MM.1S (cell line): ENCODE results near the gene HAGHL.

Experiments
- DNase-seq: peaks from one replicate; pipeline ENCODE4 v3.0.0-alpha.2; 2015
- H2AFZ ChIP-seq: fragments of 300-600 bp; sonication (generic); 2 replicates; pipeline ENCODE4 v1.6.0; 2016; ENCODE audit warnings: antibody characterized with exemption, low read length
- H3F3A ChIP-seq: fragments of 300-600 bp; sonication (generic); 2 replicates; pipeline ENCODE4 v1.6.1; 2016; ENCODE audit warnings: mild to moderate bottlenecking, antibody characterized with exemption, low read length, moderate library complexity, mixed read lengths; ENCODE audit not compliant: insufficient read depth
- H3K27ac ChIP-seq: fragments of 300-600 bp; sonication (generic); 2 replicates; pipeline ENCODE4 v1.5.1; 2016; ENCODE audit warnings: mild to moderate bottlenecking, low read length
- H3K27me3 ChIP-seq: fragments of 300-600 bp; sonication (generic); replicated peaks from 2 replicates; pipeline ENCODE4 v1.6.0; 2016; ENCODE audit warnings: low read length; ENCODE audit not compliant: insufficient read depth
- H3K36me3 ChIP-seq: fragments of 300-600 bp; sonication (generic); replicated peaks from 2 replicates; pipeline ENCODE4 v1.6.1; 2016; ENCODE audit warnings: mild to moderate bottlenecking, low read length, mixed read lengths; ENCODE audit not compliant: insufficient read depth
- H3K4me1 ChIP-seq: fragments of 300-600 bp; sonication (generic); 2 replicates; pipeline ENCODE4 v1.6.1; 2016; ENCODE audit warnings: low read length, mixed read lengths
- H3K4me2 ChIP-seq: fragments of 300-600 bp; sonication (generic); 2 replicates; pipeline ENCODE4 v1.6.0; 2016; ENCODE audit warnings: low read depth, low read length
- H3K4me3 ChIP-seq: fragments of 300-600 bp; sonication (generic); 2 replicates; pipeline ENCODE4 v1.5.1; 2016; ENCODE audit warnings: low read length, mixed read lengths
- H3K79me2 ChIP-seq: fragments of 300-600 bp; sonication (generic); 2 replicates; pipeline ENCODE4 v1.6.1; 2016; ENCODE audit warnings: mixed run types, low read length, mixed read lengths
- H3K9ac ChIP-seq: fragments of 300-600 bp; sonication (generic); 2 replicates; pipeline ENCODE4 v1.6.1; 2016; ENCODE audit warnings: low read length, mixed read lengths
- H3K9me2 ChIP-seq: fragments of 300-600 bp; sonication (generic); replicated peaks from 2 replicates; pipeline ENCODE4 v1.6.1; 2016; ENCODE audit warnings: mild to moderate bottlenecking, low read length, mixed read lengths; ENCODE audit not compliant: insufficient read depth
- H3K9me3 ChIP-seq: fragments of 300-600 bp; sonication (generic); replicated peaks from 2 replicates; pipeline ENCODE4 v1.6.1; 2016; ENCODE audit warnings: mild to moderate bottlenecking, low read length, mixed read lengths; ENCODE audit not compliant: insufficient read depth
- H4K20me1 ChIP-seq: fragments of 300-600 bp; sonication (generic); 2 replicates; pipeline ENCODE4 v1.6.1; 2016; ENCODE audit warnings: mild to moderate bottlenecking, low read length, moderate library complexity, mixed read lengths; ENCODE audit not compliant: insufficient read depth
- EZH2 ChIP-seq: fragments of 300-600 bp; sonication (generic); optimal IDR thresholded peaks from 2 replicates; pipeline ENCODE3; 2017; ENCODE audit warnings: low read depth, mild to moderate bottlenecking, antibody characterized with exemption, low read length, mixed read lengths
- EZH2phosphoT487 ChIP-seq: fragments of 300-600 bp; sonication (generic); IDR thresholded peaks from 2 replicates; pipeline ENCODE4 v1.6.1; 2018; ENCODE audit warnings: antibody characterized with exemption, low read length
- TF ChIP-seq, protein P1 (sequence below): fragments of 300-600 bp; sonication (generic); IDR thresholded peaks from 2 replicates; pipeline ENCODE4 v1.5.1; 2016; ENCODE audit warnings: antibody characterized with exemption, low read length, mixed read lengths

The HAGHL gene

DNA sequence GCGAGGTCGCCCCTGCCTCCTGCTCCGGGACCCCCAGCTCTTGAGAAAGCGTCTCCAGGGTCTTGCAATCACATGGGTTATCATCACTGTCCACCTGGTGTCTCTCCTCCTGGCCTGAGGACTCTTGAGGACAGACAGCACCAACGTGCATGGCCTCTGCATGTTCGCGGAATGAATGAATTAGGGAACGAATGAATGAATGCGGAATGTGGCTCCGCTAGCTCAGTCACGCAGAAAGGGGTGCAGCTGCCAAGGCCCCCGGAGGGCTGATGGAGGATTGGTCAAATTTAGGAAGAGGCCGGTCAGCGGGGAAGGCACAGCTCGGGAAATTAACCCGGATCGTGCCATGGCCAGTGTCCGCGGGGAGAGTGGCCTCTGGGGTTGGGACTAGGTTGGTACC is 24.6 kb upstream of the HAGHL start:
- Histone ChIP-seq H3K4me3 (no peak overlapping the region), H4K20me1 (no peaks in the 10 kb centered on the region), H3K27me3 (peaks cover 82% of the 10 kb centered on the region), H3K36me3 (no peaks in the 10 kb centered on the region), H3K79me2 (no peaks in the 10 kb centered on the region), H3K9ac (no peak overlapping the region), H3K9me2 (no peaks in the 10 kb centered on the region), H3F3A (no peaks in the 10 kb centered on the region), H3K27ac (no peak overlapping the region), H3K9me3 (no peaks in the 10 kb centered on the region), H3K4me1 (no peaks in the 10 kb centered on the region), H3K4me2 (no peak overlapping the region), H2AFZ (no peak overlapping the region)
- no peak for DNase-seq
- no peak for TF ChIP-seq EZH2
- TF ChIP-seq, protein P1, sequence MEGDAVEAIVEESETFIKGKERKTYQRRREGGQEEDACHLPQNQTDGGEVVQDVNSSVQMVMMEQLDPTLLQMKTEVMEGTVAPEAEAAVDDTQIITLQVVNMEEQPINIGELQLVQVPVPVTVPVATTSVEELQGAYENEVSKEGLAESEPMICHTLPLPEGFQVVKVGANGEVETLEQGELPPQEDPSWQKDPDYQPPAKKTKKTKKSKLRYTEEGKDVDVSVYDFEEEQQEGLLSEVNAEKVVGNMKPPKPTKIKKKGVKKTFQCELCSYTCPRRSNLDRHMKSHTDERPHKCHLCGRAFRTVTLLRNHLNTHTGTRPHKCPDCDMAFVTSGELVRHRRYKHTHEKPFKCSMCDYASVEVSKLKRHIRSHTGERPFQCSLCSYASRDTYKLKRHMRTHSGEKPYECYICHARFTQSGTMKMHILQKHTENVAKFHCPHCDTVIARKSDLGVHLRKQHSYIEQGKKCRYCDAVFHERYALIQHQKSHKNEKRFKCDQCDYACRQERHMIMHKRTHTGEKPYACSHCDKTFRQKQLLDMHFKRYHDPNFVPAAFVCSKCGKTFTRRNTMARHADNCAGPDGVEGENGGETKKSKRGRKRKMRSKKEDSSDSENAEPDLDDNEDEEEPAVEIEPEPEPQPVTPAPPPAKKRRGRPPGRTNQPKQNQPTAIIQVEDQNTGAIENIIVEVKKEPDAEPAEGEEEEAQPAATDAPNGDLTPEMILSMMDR: no peak
- TF ChIP-seq EZH2phosphoT487: no peak

DNA sequence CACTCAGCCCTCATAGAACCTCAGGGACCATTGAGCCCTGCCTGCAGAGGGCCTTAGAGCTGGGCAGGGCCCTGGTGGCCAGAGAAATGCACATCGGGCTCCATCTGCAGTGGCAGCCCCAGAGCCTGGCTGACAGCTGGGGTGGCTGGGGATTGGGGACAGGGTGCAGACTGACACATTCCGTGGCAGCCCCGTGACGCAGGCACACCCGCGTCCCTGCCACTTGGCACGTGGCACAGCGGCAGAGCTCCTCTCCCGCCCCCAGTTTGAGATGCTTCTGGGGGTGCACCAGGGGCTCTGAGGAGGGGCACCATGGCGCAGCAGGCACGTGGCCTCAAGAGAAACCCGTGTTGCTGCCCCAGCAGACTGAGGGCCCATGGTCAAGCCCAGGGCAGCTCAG is 23.5 kb upstream of the HAGHL start:
- no peaks in the 10 kb centered on the region for H3K36me3 ChIP-seq
- no peaks in the 10 kb centered on the region for H3K4me1 ChIP-seq
- no peaks in the 10 kb centered on the region for H3K79me2 ChIP-seq
- H3K4me2 ChIP-seq: no peak overlapping the region
- TF ChIP-seq EZH2phosphoT487 (no peak), EZH2 (no peak)
- TF ChIP-seq, protein P1: no peak
- no peak for DNase-seq
- no peaks in the 10 kb centered on the region for H3K9me2 ChIP-seq
- H2AFZ ChIP-seq: no peak overlapping the region
- no peaks in the 10 kb centered on the region for H3K9me3 ChIP-seq
- H3K9ac ChIP-seq: no peak overlapping the region
- no peak overlapping the region for H3K27ac ChIP-seq
- no peaks in the 10 kb centered on the region for H4K20me1 ChIP-seq
- no peak overlapping the region for H3K4me3 ChIP-seq
- H3F3A ChIP-seq: no peaks in the 10 kb centered on the region
- peaks cover 77% of the 10 kb centered on the region for H3K27me3 ChIP-seq

DNA sequence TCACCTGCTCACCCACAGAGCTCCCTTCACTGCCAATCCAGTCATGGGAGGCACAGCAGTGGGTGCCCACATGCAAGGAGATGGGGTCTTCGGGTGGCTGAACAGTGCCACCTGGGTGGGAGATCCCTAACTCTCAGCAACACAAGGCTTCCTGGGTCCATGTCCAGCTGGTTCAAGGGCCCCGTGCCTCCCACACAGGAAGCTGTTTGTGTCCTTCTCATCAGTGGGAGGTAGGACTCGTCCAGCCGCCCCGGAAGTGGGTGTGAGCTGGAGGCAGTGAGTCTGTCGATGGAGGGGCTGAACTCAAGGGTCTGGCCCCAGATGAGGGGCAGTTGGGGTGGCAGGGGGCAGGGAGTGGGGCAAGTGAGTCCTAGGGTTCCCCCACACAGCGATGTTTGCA is 22.9 kb upstream of the HAGHL start:
- no peak overlapping the region for H3K9ac ChIP-seq
- H3K4me2 ChIP-seq: no peak overlapping the region
- H3K27me3 ChIP-seq: peaks cover 78% of the 10 kb centered on the region
- H3K4me1 ChIP-seq: no peaks in the 10 kb centered on the region
- no peaks in the 10 kb centered on the region for H3K9me3 ChIP-seq
- no peak for DNase-seq
- TF ChIP-seq, protein P1: no peak
- TF ChIP-seq EZH2phosphoT487: no peak
- TF ChIP-seq EZH2: no peak
- H3F3A ChIP-seq: no peaks in the 10 kb centered on the region
- no peaks in the 10 kb centered on the region for H3K9me2 ChIP-seq
- no peak overlapping the region for H2AFZ ChIP-seq
- no peaks in the 10 kb centered on the region for H3K79me2 ChIP-seq
- H3K4me3 ChIP-seq: no peak overlapping the region
- no peaks in the 10 kb centered on the region for H3K36me3 ChIP-seq
- no peaks in the 10 kb centered on the region for H4K20me1 ChIP-seq
- H3K27ac ChIP-seq: no peak overlapping the region
